ENCODE data around the gene MAP4K3.

The MAP4K3 gene

DNA sequence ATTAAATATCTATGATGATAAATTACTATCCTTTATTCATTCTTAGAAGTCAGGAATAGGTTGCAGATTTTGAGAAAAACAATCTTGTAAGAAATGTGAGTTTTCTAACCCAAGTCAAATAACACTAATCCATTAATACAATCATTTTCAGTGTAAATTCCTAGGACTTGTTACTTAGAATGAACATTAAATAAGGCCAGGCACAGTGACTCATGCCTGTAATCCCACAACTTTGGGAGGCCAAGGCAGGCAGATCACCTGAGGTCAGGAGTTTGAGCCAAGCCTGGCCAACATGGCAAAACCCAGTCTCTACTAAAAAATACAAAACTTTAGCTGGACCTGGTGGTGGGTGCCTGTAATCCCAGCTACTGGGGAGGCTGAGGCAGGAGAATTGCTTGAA is 147.5 kb downstream of the MAP4K3 start:
- no peak for TF ChIP-seq RARB (CRISPR knock-in tag; IDR thresholded peaks at IDR 0.05)
- no peak for TF ChIP-seq ISL1 (CRISPR knock-in tag; IDR thresholded peaks at IDR 0.05)
- TF ChIP-seq ESRRG (CRISPR knock-in tag; IDR thresholded peaks at IDR 0.05): no peak
- TF ChIP-seq, protein P1, sequence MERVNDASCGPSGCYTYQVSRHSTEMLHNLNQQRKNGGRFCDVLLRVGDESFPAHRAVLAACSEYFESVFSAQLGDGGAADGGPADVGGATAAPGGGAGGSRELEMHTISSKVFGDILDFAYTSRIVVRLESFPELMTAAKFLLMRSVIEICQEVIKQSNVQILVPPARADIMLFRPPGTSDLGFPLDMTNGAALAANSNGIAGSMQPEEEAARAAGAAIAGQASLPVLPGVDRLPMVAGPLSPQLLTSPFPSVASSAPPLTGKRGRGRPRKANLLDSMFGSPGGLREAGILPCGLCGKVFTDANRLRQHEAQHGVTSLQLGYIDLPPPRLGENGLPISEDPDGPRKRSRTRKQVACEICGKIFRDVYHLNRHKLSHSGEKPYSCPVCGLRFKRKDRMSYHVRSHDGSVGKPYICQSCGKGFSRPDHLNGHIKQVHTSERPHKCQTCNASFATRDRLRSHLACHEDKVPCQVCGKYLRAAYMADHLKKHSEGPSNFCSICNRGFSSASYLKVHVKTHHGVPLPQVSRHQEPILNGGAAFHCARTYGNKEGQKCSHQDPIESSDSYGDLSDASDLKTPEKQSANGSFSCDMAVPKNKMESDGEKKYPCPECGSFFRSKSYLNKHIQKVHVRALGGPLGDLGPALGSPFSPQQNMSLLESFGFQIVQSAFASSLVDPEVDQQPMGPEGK (CRISPR knock-in tag; IDR thresholded peaks at IDR 0.05; ENCODE audit: borderline replicate concordance): no peak
- TF ChIP-seq ZC3H10 (CRISPR knock-in tag; IDR thresholded peaks at IDR 0.05): no peak
- TF ChIP-seq, protein P2, sequence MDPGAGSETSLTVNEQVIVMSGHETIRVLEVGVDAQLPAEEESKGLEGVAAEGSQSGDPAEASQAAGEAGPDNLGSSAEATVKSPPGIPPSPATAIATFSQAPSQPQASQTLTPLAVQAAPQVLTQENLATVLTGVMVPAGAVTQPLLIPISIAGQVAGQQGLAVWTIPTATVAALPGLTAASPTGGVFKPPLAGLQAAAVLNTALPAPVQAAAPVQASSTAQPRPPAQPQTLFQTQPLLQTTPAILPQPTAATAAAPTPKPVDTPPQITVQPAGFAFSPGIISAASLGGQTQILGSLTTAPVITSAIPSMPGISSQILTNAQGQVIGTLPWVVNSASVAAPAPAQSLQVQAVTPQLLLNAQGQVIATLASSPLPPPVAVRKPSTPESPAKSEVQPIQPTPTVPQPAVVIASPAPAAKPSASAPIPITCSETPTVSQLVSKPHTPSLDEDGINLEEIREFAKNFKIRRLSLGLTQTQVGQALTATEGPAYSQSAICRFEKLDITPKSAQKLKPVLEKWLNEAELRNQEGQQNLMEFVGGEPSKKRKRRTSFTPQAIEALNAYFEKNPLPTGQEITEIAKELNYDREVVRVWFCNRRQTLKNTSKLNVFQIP (CRISPR knock-in tag; IDR thresholded peaks at IDR 0.05; ENCODE audit: borderline replicate concordance, low read depth): no peak
- no peak for TF ChIP-seq TOX (CRISPR knock-in tag; IDR thresholded peaks at IDR 0.05; ENCODE audit: borderline replicate concordance)
- TF ChIP-seq BACH2 (CRISPR knock-in tag; IDR thresholded peaks at IDR 0.05; ENCODE audit: borderline replicate concordance): no peak
- no peak for TF ChIP-seq ZFP3 (CRISPR knock-in tag; IDR thresholded peaks at IDR 0.05)
- no peak for TF ChIP-seq TCF4 (CRISPR knock-in tag; IDR thresholded peaks at IDR 0.05; ENCODE audit: borderline replicate concordance)
- TF ChIP-seq ZNF8 (CRISPR knock-in tag; IDR thresholded peaks at IDR 0.05): no peak
- TF ChIP-seq, protein P3, sequence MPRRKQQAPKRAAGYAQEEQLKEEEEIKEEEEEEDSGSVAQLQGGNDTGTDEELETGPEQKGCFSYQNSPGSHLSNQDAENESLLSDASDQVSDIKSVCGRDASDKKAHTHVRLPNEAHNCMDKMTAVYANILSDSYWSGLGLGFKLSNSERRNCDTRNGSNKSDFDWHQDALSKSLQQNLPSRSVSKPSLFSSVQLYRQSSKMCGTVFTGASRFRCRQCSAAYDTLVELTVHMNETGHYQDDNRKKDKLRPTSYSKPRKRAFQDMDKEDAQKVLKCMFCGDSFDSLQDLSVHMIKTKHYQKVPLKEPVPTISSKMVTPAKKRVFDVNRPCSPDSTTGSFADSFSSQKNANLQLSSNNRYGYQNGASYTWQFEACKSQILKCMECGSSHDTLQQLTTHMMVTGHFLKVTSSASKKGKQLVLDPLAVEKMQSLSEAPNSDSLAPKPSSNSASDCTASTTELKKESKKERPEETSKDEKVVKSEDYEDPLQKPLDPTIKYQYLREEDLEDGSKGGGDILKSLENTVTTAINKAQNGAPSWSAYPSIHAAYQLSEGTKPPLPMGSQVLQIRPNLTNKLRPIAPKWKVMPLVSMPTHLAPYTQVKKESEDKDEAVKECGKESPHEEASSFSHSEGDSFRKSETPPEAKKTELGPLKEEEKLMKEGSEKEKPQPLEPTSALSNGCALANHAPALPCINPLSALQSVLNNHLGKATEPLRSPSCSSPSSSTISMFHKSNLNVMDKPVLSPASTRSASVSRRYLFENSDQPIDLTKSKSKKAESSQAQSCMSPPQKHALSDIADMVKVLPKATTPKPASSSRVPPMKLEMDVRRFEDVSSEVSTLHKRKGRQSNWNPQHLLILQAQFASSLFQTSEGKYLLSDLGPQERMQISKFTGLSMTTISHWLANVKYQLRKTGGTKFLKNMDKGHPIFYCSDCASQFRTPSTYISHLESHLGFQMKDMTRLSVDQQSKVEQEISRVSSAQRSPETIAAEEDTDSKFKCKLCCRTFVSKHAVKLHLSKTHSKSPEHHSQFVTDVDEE (CRISPR knock-in tag; IDR thresholded peaks at IDR 0.05): no peak
- TF ChIP-seq GLIS3 (CRISPR knock-in tag; IDR thresholded peaks at IDR 0.05): no peak
- TF ChIP-seq SNAI2 (CRISPR knock-in tag; IDR thresholded peaks at IDR 0.05): no peak
- TF ChIP-seq OSR1 (CRISPR knock-in tag; IDR thresholded peaks at IDR 0.05): no peak
- no peak for TF ChIP-seq ZFP30 (CRISPR knock-in tag; IDR thresholded peaks at IDR 0.05)
- TF ChIP-seq, protein P4, sequence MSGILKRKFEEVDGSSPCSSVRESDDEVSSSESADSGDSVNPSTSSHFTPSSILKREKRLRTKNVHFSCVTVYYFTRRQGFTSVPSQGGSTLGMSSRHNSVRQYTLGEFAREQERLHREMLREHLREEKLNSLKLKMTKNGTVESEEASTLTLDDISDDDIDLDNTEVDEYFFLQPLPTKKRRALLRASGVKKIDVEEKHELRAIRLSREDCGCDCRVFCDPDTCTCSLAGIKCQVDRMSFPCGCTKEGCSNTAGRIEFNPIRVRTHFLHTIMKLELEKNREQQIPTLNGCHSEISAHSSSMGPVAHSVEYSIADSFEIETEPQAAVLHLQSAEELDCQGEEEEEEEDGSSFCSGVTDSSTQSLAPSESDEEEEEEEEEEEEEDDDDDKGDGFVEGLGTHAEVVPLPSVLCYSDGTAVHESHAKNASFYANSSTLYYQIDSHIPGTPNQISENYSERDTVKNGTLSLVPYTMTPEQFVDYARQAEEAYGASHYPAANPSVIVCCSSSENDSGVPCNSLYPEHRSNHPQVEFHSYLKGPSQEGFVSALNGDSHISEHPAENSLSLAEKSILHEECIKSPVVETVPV (CRISPR knock-in tag; IDR thresholded peaks at IDR 0.05): no peak
- TF ChIP-seq ZNF565 (CRISPR knock-in tag; conservative IDR thresholded peaks at IDR 0.05; ENCODE audit: low read depth): no peak
- no peak for ATAC-seq

DNA sequence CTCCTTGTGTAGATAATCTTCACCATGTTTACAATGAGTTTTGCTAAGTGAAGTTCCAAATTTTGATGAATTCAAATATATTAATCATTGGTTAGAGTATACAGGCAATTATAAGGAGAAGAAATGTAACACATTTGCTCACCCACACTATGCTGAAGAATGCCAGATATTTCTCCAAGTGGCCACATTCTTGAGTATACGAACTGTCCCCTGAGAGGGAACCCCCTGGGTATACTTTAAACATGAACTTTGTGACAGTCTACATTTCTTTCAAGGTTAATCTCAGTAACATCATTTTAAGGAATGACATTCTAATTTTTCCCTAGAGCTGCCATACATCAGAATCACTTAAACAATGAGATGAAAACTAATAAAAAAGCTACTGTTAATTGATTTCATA is 153.5 kb downstream of the MAP4K3 start:
- TF ChIP-seq BACH2 (CRISPR knock-in tag; IDR thresholded peaks at IDR 0.05; ENCODE audit: borderline replicate concordance) (no peak), ZFP3 (CRISPR knock-in tag; IDR thresholded peaks at IDR 0.05) (no peak), TOX (CRISPR knock-in tag; IDR thresholded peaks at IDR 0.05; ENCODE audit: borderline replicate concordance) (no peak), ISL1 (CRISPR knock-in tag; IDR thresholded peaks at IDR 0.05) (no peak)
- no peak for ATAC-seq

DNA sequence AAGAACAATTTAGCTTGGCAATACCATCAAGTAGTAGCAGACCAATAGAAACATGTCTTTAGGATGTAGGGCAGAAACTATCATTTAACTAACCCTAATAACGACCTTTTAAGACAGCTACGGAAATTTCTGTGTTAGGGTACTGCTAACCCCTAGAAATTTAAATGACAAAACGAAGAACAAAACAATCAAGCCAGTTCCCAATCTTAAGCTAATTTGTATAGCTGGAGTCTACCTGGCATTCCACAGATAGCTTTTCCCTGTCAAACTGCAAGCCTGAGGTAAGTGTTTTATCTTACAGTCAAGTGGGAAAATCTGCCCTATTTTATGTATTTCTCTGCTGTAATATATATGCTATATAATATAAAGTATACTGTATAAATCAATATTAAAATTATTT is 155.7 kb downstream of the MAP4K3 start:
- no peak for TF ChIP-seq BACH2 (CRISPR knock-in tag; IDR thresholded peaks at IDR 0.05; ENCODE audit: borderline replicate concordance)
- TF ChIP-seq, protein P5, sequence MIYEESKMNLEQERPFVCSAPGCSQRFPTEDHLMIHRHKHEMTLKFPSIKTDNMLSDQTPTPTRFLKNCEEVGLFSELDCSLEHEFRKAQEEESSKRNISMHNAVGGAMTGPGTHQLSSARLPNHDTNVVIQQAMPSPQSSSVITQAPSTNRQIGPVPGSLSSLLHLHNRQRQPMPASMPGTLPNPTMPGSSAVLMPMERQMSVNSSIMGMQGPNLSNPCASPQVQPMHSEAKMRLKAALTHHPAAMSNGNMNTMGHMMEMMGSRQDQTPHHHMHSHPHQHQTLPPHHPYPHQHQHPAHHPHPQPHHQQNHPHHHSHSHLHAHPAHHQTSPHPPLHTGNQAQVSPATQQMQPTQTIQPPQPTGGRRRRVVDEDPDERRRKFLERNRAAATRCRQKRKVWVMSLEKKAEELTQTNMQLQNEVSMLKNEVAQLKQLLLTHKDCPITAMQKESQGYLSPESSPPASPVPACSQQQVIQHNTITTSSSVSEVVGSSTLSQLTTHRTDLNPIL (CRISPR knock-in tag; IDR thresholded peaks at IDR 0.05; ENCODE audit: low read depth): no peak
- TF ChIP-seq ISL1 (CRISPR knock-in tag; IDR thresholded peaks at IDR 0.05): no peak
- ATAC-seq: no peak

DNA sequence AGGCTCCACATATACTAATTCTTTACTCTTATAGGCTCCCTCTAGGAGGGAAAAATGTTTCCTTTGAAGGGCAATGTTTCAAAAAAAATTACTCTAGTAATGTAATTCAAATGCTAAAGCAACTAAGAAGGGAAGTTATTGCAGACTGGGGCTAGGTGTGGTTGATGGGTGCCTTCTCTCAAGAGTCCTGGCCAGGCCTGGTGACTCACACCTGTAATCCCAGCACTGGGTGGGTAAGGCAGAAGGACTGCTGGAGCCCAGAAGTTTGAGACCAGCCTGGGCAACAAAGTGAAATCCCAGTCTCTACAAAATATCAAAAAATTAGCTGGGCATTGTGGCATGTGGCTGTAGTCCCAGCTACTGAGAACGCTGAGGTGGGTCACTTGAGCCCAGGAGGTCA is 162.1 kb downstream of the MAP4K3 start:
- TF ChIP-seq, protein P1 (CRISPR knock-in tag; IDR thresholded peaks at IDR 0.05; ENCODE audit: borderline replicate concordance): no peak
- TF ChIP-seq, protein P5 (CRISPR knock-in tag; IDR thresholded peaks at IDR 0.05; ENCODE audit: low read depth): no peak
- TF ChIP-seq ZFP30 (CRISPR knock-in tag; IDR thresholded peaks at IDR 0.05) (no peak), BACH2 (CRISPR knock-in tag; IDR thresholded peaks at IDR 0.05; ENCODE audit: borderline replicate concordance) (no peak)
- ATAC-seq: no peak
